Common myeloid progenitor, CD34-positive (primary cell): ENCODE data around the gene FAM117B.

ENCODE experiments used
- CTCF ChIA-PET: fragments of 350-600 bp; sonication (Branson Sonifier 250); formaldehyde crosslinking; loops from one replicate; lab custom pipeline; 2021; ENCODE audit warnings: antibody characterized with exemption; lab: Charles Lee
- POLR2A ChIA-PET: fragments of 350-600 bp; sonication (Branson Sonifier 250); formaldehyde crosslinking; loops from one replicate; lab custom pipeline; 2021; ENCODE audit warnings: antibody characterized with exemption; lab: Charles Lee
- DNase-seq, 3 donors: peaks; one replicate each; pipeline versions ENCODE4 v3.0.0 to v3.0.0-alpha.2; 2013
- H3K27ac ChIP-seq, 2 experiments: 1 replicate in 1 of 2; 2 replicates in 1 of 2; pipeline ENCODE4 v1.7.0; 2013; ENCODE audit warnings: inconsistent platforms in 2 of 2, low read length in 2 of 2, mild to moderate bottlenecking in 2 of 2, low read depth in 1 of 2, moderate library complexity in 1 of 2; ENCODE audit not compliant: severe bottlenecking in 2 of 2, insufficient read depth in 1 of 2, poor library complexity in 1 of 2
- H3K27me3 ChIP-seq, 5 experiments: replicated peaks in 2 of 5; 1 replicate in 3 of 5; 2 replicates in 2 of 5; pipeline versions ENCODE4 v1.6.1 to v1.7.0; 2013; ENCODE audit warnings: low read length in 4 of 5, mild to moderate bottlenecking in 2 of 5, moderate library complexity in 2 of 5, inconsistent platforms in 1 of 5; ENCODE audit not compliant: insufficient read depth in 5 of 5, control insufficient read depth in 4 of 5
- H3K36me3 ChIP-seq, 4 experiments: 1 replicate in 2 of 4; 2 replicates in 2 of 4; pipeline versions ENCODE4 v1.6.1 to v1.7.0; 2013; ENCODE audit warnings: low read length in 3 of 4, control low read depth in 1 of 4, mild to moderate bottlenecking in 1 of 4; ENCODE audit not compliant: control insufficient read depth in 4 of 4, insufficient read depth in 4 of 4
- H3K4me1 ChIP-seq, 4 experiments: 1 replicate in 3 of 4; 2 replicates in 1 of 4; pipeline versions ENCODE4 v1.6.1 to v1.7.1; 2013; ENCODE audit warnings: low read length in 3 of 4, mild to moderate bottlenecking in 3 of 4, control low read depth in 1 of 4, inconsistent platforms in 1 of 4, moderate library complexity in 1 of 4; ENCODE audit not compliant: control insufficient read depth in 4 of 4, insufficient read depth in 4 of 4; ENCODE audit errors: control extremely low read depth in 1 of 4
- H3K4me3 ChIP-seq, 7 experiments: 1 replicate in 4 of 7; 2 replicates in 3 of 7; pipeline versions ENCODE4 v1.5.1 to v1.7.0; 2013; ENCODE audit warnings: mild to moderate bottlenecking in 7 of 7, low read length in 6 of 7, moderate library complexity in 6 of 7, inconsistent platforms in 2 of 7, low read depth in 2 of 7, control low read depth in 1 of 7; ENCODE audit not compliant: insufficient read depth in 4 of 7, control insufficient read depth in 1 of 7; ENCODE audit errors: extremely low read depth in 1 of 7
- H3K9me3 ChIP-seq, 5 experiments: 1 replicate in 4 of 5; 2 replicates in 1 of 5; pipeline versions ENCODE4 v1.6.1 to v1.7.1; 2013; ENCODE audit warnings: low read length in 4 of 5, mild to moderate bottlenecking in 2 of 5, inconsistent platforms in 1 of 5, low read depth in 1 of 5, moderate library complexity in 1 of 5; ENCODE audit not compliant: control insufficient read depth in 4 of 5, insufficient read depth in 2 of 5; ENCODE audit errors: control extremely low read depth in 1 of 5
- WGBS: methylation state at CpG from one replicate; pipeline ENCODE4 v1.1.5; 2013; ENCODE audit not compliant: insufficient coverage; 5-methylcytosine and 5-hydroxymethylcytosine counted together

Gene FAM117B

GRCh38 chr2:202754936-202755335 is 120.2 kb downstream of the FAM117B start:
- Histone ChIP-seq H3K4me3 (no peak overlapping the region), H3K36me3 (peaks cover 6 to 28% (median 17%) of the 10 kb centered on the region in 4 experiments), H3K27ac (no peak overlapping the region), H3K4me1 (no peaks in the 10 kb centered on the region), H3K9me3 (peaks cover 0 to 3% (median 0%) of the 10 kb centered on the region in 5 experiments), H3K27me3 (no peaks in the 10 kb centered on the region)
- ChIA-PET POLR2A (no interaction called here), CTCF (no interaction called here)
- no CpG with 5 or more reads among the region's 6 CpGs for WGBS
- no peak for DNase-seq

GRCh38 chr2:202756598-202756997 is 121.8 kb downstream of the FAM117B start:
- Histone ChIP-seq H3K4me1 (no peaks in the 10 kb centered on the region), H3K9me3 (peaks cover 0 to 3% (median 0%) of the 10 kb centered on the region in 5 experiments), H3K36me3 (peaks cover 8 to 34% (median 17%) of the 10 kb centered on the region in 4 experiments), H3K4me3 (no peak overlapping the region), H3K27ac (no peak overlapping the region), H3K27me3 (no peaks in the 10 kb centered on the region)
- 100% methylated on average over 1 of the region's 3 CpGs for WGBS
- CTCF ChIA-PET: interaction anchor here (1.0 kb wide), 1 partner anchor 12 kb away, joined by 3 read pairs; no protein-coding TSS in a partner anchor
- no peak for DNase-seq
- POLR2A ChIA-PET: no interaction called here

- Histone ChIP-seq H3K4me1 (peaks cover 0 to 5% (median 2%) of the 10 kb centered on the region in 4 experiments), H3K27me3 (no peaks in the 10 kb centered on the region), H3K4me3 (no peak overlapping the region), H3K9me3 (peaks cover 0 to 2% (median 0%) of the 10 kb centered on the region in 5 experiments), H3K36me3 (peaks cover 8 to 34% (median 17%) of the 10 kb centered on the region in 4 experiments), H3K27ac (no peak overlapping the region)
- POLR2A ChIA-PET: no interaction called here
- CTCF ChIA-PET: no interaction called here
- DNase-seq: no peak
- WGBS: no CpG with 5 or more reads among the region's 5 CpGs
Measured at GRCh38 chr2:202757339-202757738, 122.6 kb downstream of the FAM117B start.

- Histone ChIP-seq H3K27ac (no peak overlapping the region), H3K4me3 (no peak overlapping the region), H3K9me3 (no peaks in the 10 kb centered on the region), H3K27me3 (no peaks in the 10 kb centered on the region), H3K36me3 (peaks cover 8 to 34% (median 17%) of the 10 kb centered on the region in 4 experiments), H3K4me1 (peaks cover 4 to 8% (median 6%) of the 10 kb centered on the region in 4 experiments)
- no peak for DNase-seq
- ChIA-PET CTCF (no interaction called here), POLR2A (no interaction called here)
- WGBS: no CpG with 5 or more reads among the region's 4 CpGs
Measured at GRCh38 chr2:202758128-202758527, 123.4 kb downstream of the FAM117B start.

- POLR2A ChIA-PET: no interaction called here
Measured at GRCh38 chr2:202758604-202759003, 123.8 kb downstream of the FAM117B start.

GRCh38 chr2:202760848-202761247 is 126.1 kb downstream of the FAM117B start:
- Histone ChIP-seq H3K36me3 (peaks cover 12 to 38% (median 22%) of the 10 kb centered on the region in 4 experiments), H3K27me3 (no peaks in the 10 kb centered on the region), H3K27ac (no peak overlapping the region), H3K9me3 (no peaks in the 10 kb centered on the region), H3K4me3 (no peak overlapping the region), H3K4me1 (peaks cover 11 to 18% (median 12%) of the 10 kb centered on the region in 4 experiments)
- 92% methylated on average over 2 of the region's 2 CpGs for WGBS
- CTCF ChIA-PET: no interaction called here
- POLR2A ChIA-PET: no interaction called here
- no peak for DNase-seq

More at GRCh38 chr2:202758604-202759003, 123.8 kb downstream of the FAM117B start:
- CTCF ChIA-PET: no interaction called here
- Histone ChIP-seq H3K4me3 (no peak overlapping the region), H3K36me3 (peaks cover 8 to 34% (median 16%) of the 10 kb centered on the region in 4 experiments), H3K27ac (no peak overlapping the region), H3K9me3 (no peaks in the 10 kb centered on the region), H3K27me3 (no peaks in the 10 kb centered on the region), H3K4me1 (peaks cover 6 to 13% (median 9%) of the 10 kb centered on the region in 4 experiments)
- 83% methylated on average over 2 of the region's 2 CpGs for WGBS
- DNase-seq: no peak

GRCh38 chr2:202762556-202762955 is 127.8 kb downstream of the FAM117B start:
- no peaks in the 10 kb centered on the region for H3K9me3 ChIP-seq
- ChIA-PET POLR2A (interaction anchor here (0.5 kb wide), 1 partner anchor 50 kb away, joined by 5 read pairs; no protein-coding TSS in a partner anchor), CTCF (no interaction called here)
- DNase-seq: peak in 2 of 3 donors; percentile 46 to 66
- H3K36me3 ChIP-seq: peaks cover 10 to 29% (median 22%) of the 10 kb centered on the region in 4 experiments
- no peaks in the 10 kb centered on the region for H3K27me3 ChIP-seq
- H3K27ac ChIP-seq: peak overlapping the region in 1 of 2 experiments; percentile 31
- H3K4me3 ChIP-seq: no peak overlapping the region
- H3K4me1 ChIP-seq: peaks cover 11 to 18% (median 12%) of the 10 kb centered on the region in 4 experiments
- 8% methylated on average over 2 of the region's 4 CpGs for WGBS
